Stimulated activated CD8-positive, alpha-beta memory T cell treated with anti-CD3 and anti-CD28 coated beads, Interleukin-15, amount 100 ng/mL, for 4 hours (primary cell): ENCODE results near the gene CD226.
"Not testable (repeated sequence)": the region's sequence is repeated elsewhere in the genome, so short reads cannot be mapped to it uniquely, and the experiment has no call there.

ENCODE experiments used
- DNase-seq, 2 donors: peaks; one replicate each; pipeline ENCODE4 v3.0.0-alpha.2; 2020; ENCODE audit warnings: low read depth in 2 of 2

CD226 gene

DNA sequence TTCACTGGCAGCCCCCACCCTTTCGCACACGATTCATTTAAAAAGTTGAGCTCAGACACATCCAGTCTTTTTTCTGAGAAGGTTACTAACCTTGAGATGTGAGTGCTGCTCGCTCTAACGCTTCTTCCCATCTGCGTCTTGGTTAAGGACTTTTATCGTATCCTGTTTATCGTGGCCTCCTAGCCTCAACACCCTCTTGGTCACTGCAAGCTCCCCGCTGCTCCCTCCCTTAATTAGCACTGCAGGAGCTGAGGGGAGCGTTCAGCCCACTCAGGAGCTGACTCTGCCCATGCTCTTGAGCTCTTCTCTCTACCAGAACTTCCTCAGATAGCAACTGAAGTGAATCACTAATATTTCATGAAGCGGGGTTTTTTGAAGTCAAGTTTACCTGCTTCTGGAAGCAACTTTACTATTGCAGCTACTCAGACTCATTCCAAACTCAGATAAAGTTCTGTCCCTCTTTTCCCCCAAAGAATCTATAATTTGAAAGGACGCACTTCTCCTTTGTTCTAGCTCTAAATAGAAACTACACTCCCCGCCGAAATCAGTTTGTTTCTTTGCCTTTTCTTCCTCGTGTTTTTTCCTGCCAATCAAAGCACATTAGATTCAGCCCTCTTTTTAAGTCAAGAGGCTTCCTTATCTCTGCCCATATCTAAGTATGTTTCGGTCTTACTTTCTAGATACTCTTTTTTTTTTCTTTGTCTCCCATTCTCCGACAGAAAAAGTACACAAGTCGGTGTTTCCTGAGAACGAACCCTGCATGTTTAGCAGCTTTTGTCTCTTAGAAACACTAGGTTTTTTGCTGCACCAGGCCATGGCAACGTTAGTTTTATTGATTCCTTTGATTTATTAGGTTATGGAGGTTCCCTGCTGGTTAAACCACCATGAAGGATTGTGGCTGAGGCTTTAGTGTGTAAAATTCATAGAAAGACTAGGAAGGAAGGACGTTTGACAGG, 9.3 kb upstream of the CD226 start:
- no peak for DNase-seq

GRCh38 chr18:69956057-69956456, 8.4 kb upstream of the CD226 start:
- no peak for DNase-seq

- no peak for DNase-seq
Observed at GRCh38 chr18:69954719-69955480, 7.2 kb upstream of the CD226 start.

DNA sequence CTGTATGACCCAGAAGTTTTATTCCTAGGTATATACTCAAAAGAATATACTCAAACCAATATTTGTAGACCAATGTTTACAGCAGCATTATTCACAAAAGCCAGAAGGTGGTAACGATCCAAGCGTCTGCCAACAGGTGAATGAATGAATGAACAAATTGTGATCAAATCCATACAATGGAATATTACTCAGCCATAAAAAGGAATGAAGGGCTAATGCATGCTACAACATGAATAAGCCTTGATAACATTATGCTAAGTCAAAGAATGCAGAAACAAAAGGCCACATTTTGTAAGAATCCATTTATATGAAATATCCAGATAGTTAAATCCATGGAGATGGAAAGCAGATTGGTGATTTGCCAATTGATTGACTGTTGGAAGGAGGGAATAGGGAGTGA, 5.5 kb upstream of the CD226 start:
- no peak for DNase-seq

GRCh38 chr18:69951182-69951581, 3.5 kb upstream of the CD226 start:
- no peak for DNase-seq

- DNase-seq, result no peak
Observed at GRCh38 chr18:69949538-69949936, 1.9 kb upstream of the CD226 start.

DNA sequence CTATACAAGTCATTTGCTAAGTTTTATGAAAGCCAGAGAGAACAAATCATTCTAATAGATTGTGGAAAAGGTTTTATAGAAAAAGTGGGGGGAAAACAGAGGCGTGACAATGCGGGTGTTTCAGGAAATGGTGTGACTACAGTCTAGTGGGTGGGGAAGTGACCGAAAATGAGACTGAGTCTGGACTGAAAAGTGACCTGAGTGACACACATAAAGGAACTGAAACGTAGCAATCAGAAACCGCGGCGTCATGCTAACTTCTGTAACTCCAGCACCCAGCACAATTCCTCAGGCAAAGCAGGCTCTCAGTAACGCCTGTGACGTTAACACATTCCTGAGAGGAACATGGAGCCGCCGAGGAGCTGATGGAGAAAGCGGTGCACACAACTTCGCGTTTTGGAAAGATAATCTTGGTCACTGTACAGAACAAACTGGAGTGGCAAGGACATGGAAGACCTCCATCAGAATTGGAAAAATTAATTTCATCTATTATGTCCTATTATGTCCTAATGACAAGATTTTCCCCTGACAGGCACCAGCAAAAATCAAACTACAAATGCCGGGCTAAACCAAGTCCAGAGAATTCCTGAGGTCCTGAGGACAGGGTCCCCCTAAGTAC, 1.4 kb upstream of the CD226 start:
- no peak for DNase-seq

DNA sequence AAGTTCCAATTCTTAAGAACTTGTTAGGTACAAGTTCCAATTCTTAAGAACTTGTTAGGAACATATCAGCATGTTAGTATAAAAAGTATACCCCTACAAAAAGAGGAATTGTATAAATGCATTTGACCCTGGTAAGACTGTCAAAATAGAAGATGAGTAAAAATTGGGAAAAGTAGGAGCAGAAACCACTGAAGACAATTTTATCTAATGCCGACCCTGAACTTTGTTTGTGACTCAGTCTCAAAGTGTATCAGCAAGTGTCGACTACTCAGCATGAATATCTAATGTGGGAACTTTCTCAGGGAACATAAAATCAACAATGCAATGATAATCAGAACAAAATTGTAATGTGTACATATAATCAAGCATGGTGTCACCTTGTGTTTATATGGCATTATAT, 583 bp upstream of the CD226 start:
- no peak for DNase-seq

GRCh38 chr18:69946608-69947155, 991 bp downstream of the CD226 start:
- no peak for DNase-seq

DNA sequence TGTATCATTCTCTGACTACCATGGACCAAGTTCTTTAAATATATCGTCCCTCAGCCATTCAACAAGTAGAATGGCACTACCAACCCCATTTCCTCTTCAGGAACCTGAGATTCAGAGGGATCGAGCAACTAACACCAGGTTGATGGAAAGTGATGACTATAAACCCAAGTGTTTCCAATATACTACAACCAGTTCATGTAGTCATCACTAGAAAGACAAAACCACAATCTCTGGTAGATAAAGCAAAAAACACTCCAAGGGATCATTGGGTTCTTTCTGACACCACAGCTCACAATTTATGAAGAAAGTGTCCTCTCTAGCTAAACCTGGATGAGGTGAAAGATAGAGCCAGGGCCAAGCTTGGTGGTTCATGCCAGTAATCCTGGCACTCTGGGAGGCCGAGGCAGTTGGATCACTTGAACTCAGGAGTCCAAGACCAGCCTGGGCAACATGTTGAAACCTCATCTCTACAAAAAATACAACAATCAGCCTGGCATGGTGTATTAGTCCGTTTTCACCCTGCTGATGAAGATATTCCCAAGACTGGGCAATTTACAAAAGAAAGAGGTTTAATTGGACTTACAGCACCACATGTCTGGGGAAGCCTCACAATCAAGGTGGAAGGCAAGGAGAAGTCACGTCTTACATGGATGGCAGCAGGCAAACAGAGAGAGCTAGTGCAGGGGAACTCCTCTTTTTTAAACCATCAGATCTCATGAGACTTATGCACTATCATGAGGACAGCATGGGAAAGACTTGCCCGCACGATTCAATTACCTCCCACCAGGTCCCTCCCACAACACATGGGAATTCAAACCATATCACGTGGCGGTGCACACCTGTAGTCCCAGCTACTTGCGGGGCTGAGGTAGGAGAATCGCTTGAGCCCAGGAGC, 2.2 kb downstream of the CD226 start:
- no peak for DNase-seq

DNA sequence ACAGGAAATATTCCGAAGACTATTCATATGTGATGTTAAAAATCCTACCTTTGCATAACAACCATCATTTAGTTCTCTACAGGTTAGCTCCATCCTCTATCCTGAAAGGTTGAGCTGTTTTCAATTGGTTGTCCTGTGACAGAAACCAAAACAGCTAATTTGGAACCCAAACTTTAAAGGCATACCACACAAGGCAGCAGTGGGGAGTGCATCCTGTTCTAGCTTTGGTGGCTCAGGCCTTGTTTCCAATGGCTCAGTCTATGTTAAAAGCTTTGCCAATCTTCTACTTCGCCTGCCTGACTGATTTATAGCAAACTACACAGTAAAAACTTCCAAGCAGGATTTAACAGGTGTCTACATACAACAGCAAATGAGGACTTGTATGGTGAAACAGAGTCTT, 3.2 kb downstream of the CD226 start:
- DNase-seq, result no peak

- DNase-seq, result peak in 1 of 2 donors; percentile 23
Observed at GRCh38 chr18:69943021-69943420, 4.7 kb downstream of the CD226 start.

GRCh38 chr18:69941183-69941582, 6.5 kb downstream of the CD226 start:
- no peak for DNase-seq

DNA sequence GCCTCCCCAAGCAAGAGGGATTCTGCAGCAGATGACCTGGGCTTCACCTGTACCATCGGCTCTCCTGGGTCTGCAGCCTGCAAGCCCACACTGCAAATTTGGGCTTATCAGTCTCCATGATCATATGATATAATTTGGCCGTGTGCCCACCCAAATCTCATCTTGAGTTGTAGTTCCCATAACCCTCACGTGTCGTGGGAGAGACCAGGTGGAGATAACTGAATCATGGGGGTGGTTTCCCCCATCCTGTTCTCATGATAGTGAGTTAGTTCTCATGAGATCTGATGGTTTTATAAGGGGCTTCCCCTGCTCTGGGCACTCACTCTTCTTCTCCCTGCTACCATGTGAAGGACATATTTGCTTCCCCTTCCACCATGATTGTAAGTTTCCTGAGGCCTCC, 7.9 kb downstream of the CD226 start:
- not testable (repeated sequence) for DNase-seq

GRCh38 chr18:69936191-69936558, 11.5 kb downstream of the CD226 start:
- no peak for DNase-seq

DNA sequence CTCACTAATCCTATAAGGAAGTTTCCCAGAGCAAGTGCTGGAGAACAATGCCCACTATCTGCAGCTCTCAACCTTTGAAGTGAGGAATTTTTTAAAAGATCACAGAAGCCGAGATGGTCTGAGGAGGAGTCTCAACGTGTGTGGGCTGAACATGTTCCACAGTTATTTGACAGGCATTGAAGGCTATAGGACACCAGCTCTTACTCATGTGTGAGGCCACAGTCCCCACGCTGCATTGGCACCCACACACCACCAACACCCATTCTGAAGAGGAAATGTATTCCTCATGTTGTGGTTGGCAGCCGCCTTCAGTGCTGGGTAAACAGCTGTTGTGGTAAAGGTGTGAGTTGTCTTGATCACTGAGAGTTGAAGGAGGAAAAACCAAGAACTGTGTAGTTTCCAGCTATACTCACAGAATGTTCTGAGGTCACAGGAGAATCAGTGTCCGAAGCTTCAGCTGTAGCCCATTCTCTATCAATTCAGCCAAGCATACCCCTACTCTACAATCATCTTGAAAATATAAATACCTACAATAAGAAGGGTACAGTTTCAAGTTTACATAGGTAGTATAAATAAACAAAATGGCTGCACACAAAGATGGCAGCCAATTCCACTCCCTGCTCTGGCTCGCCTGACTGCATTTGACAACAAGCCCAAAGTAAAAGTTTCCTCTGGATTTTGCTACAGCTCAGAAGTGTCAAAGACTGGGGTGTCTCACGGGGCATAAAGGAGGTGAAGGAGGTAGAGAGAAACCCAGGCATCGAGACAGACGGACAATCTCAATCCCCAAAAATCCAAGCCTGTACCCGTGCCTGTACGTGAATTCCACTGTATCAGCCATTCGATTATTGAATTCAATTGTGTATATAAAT, 12.1 kb downstream of the CD226 start:
- peak; percentile 72 to 90 for DNase-seq

DNA sequence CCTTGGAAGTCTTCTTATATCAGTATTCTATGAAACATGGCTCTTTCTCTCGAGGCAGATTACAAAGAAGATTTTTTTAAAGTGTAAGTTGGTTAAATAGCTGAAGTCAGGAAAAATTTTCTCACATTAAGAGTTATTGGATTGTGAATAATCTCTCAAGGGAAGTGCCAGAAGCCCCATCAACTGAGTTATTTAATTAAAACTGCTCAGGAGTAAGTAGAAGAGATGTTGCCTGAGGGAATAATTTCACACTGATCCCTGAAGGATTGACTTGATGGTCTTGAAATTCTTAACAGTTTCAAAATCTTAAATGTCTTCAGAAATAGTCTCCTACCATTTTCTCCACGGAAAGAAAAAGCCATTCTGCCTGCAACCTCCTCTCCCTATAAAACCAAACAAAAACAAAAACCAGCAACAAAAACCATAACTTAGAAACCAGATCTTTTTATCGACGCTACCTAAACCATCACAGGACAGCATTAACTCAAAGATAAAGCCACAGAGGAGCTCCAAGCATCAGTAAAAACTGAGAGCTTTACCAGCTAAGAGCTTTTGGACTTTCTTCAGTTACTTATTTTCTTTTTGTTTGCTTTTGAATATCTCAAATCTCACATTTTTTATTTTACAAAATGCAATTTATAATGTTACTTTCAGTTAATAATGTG, 12.9 kb downstream of the CD226 start:
- no peak for DNase-seq

GRCh38 chr18:69929041-69929774, 18.5 kb downstream of the CD226 start:
- DNase-seq, result no peak

DNA sequence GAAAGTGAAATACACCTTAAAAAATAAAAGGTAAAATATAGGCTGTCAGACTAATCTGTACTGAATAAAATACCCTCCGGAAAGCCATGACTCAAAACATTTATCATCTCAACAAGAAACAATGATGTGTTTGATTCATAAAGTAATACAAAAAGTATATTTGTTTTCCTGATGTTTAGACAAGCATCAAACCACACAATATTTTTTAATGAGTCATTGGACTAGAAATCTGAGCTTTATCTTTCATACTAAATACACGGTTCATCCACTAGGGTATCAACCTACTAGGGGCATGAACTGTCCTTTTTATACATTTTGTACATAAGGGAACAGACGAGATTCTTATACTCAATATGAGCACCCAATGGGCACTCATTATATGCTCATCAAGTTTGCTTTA, 31.3 kb downstream of the CD226 start:
- DNase-seq, result no peak
